NCI-H146 (cell line): ENCODE data around the gene OR1L4.

Experiments used
- DNase-seq: peaks from one replicate; lab custom pipeline; 2025; lab: John Stamatoyannopoulos, UW

OR1L4 gene

GRCh38 chr9:122723690-122724089, at the start of gene OR1L4:
Gene OR1L4 (plus strand): TSS chr9:122723990. CDS start chr9:122723990, 0 bp downstream.
- DNase-seq, result no peak

- DNase-seq, result no peak
Observed at GRCh38 chr9:122684851-122685250, 38.9 kb upstream of the OR1L4 start.

- no peak for DNase-seq
Observed at GRCh38 chr9:122695696-122696095, 28.1 kb upstream of the OR1L4 start.

GRCh38 chr9:122718038-122718437, 5.8 kb upstream of the OR1L4 start:
- DNase-seq, result no peak

- DNase-seq, result no peak
Observed at GRCh38 chr9:122719218-122719617, 4.6 kb upstream of the OR1L4 start.

GRCh38 chr9:122742003-122742402, 18.2 kb downstream of the OR1L4 start, which contains the start of gene OR1L6:
Gene OR1L6 (plus strand): TSS chr9:122742303. CDS start chr9:122749848, 7,545 bp downstream.
- DNase-seq, result no peak

- DNase-seq, result no peak
Observed at GRCh38 chr9:122754825-122755224, 31.0 kb downstream of the OR1L4 start.

GRCh38 chr9:122767817-122768216, 44.0 kb downstream of the OR1L4 start:
- DNase-seq, result no peak
